CD4-positive, CD25-positive, alpha-beta regulatory T cell (primary cell): ENCODE results near the gene SEMA5A. TPM values are rescaled to one million over a fixed set of nuclear protein-coding genes. Genes with fewer than 3 reads are reported as not detected.

Experiments
- ATAC-seq, 2 donors: fragments of 150-1000 bp; cut with Tn5 transposase; one replicate each; pipeline ENCODE4 v1.10.0; 2021; ENCODE audit warnings: low read depth in 2 of 2, moderate number of reproducible peaks in 2 of 2, moderate library complexity in 1 of 2
- DNase-seq, 3 donors: peaks; one replicate each; pipeline versions ENCODE4 v3.0.0 to v3.0.0-alpha.2; 2012 to 2022; ENCODE audit warnings: mixed read lengths in 1 of 3
- H3K27ac ChIP-seq: one replicate; pipeline ENCODE4 v1.7.0; 2013; ENCODE audit warnings: mild to moderate bottlenecking, low read length; ENCODE audit not compliant: insufficient read depth, poor library complexity, severe bottlenecking
- H3K27me3 ChIP-seq: one replicate; pipeline ENCODE4 v1.7.0; 2013; ENCODE audit warnings: low read length; ENCODE audit not compliant: control insufficient read depth, insufficient read depth
- H3K36me3 ChIP-seq: one replicate; pipeline ENCODE4 v1.7.0; 2013; ENCODE audit warnings: mild to moderate bottlenecking, low read length, moderate library complexity; ENCODE audit not compliant: control insufficient read depth, insufficient read depth
- H3K4me1 ChIP-seq: 2 replicates; pipeline ENCODE4 v1.7.0; 2013; ENCODE audit warnings: mild to moderate bottlenecking, low read length; ENCODE audit not compliant: insufficient read depth, control insufficient read depth, poor library complexity, severe bottlenecking
- H3K4me3 ChIP-seq: one replicate; pipeline ENCODE4 v1.7.0; 2013; ENCODE audit warnings: low read depth, mild to moderate bottlenecking, low read length, moderate library complexity
- H3K9me3 ChIP-seq, 2 experiments: 1 replicate in 1 of 2; 2 replicates in 1 of 2; pipeline ENCODE4 v1.7.0; 2013; ENCODE audit warnings: low read length in 2 of 2, mild to moderate bottlenecking in 1 of 2, moderate library complexity in 1 of 2; ENCODE audit not compliant: control insufficient read depth in 2 of 2
- H3K27ac Mint-ChIP-seq, 3 donors: one replicate each; pipeline ENCODE4 v1.8.0; 2020 to 2022; ENCODE audit warnings: mild to moderate bottlenecking in 3 of 3, mixed read lengths in 3 of 3, moderate library complexity in 2 of 3
- H3K27me3 Mint-ChIP-seq: one replicate; pipeline ENCODE4 v1.8.0; 2022; ENCODE audit warnings: mild to moderate bottlenecking, mixed read lengths
- H3K36me3 Mint-ChIP-seq: one replicate; pipeline ENCODE4 v1.8.0; 2020; ENCODE audit warnings: mixed read lengths
- H3K4me1 Mint-ChIP-seq, 4 donors: one replicate each; pipeline ENCODE4 v1.8.0; 2020 to 2022; ENCODE audit warnings: mixed read lengths in 4 of 4, mild to moderate bottlenecking in 1 of 4
- H3K4me3 Mint-ChIP-seq, 4 donors: one replicate each; pipeline ENCODE4 v1.8.0; 2020 to 2022; ENCODE audit warnings: mild to moderate bottlenecking in 4 of 4, mixed read lengths in 4 of 4, moderate library complexity in 3 of 4
- H3K9me3 Mint-ChIP-seq, 7 donors: one replicate each; pipeline ENCODE4 v1.8.0; 2020 to 2022; ENCODE audit warnings: mixed read lengths in 7 of 7, mild to moderate bottlenecking in 3 of 7, moderate library complexity in 2 of 7
- polyA plus RNA-seq, 4 donors: library from polyadenylated mRNA; unstranded; fragments of 300-500 nt; fragmentation: Illumina TruSeq; gene quantifications; one replicate each; pipeline ENCODE4 v1.2.3, GENCODE V29; 2021
- total RNA-seq: library from RNA; stranded (reverse); gene quantifications from one replicate; pipeline ENCODE4 v1.2.3, GENCODE V29; 2022

SEMA5A gene
- total and polyA plus RNA-seq, 5 donors from 2014 or later: 0.22 to 2.8 (median 0.31) TPM; not detected in 2

DNA sequence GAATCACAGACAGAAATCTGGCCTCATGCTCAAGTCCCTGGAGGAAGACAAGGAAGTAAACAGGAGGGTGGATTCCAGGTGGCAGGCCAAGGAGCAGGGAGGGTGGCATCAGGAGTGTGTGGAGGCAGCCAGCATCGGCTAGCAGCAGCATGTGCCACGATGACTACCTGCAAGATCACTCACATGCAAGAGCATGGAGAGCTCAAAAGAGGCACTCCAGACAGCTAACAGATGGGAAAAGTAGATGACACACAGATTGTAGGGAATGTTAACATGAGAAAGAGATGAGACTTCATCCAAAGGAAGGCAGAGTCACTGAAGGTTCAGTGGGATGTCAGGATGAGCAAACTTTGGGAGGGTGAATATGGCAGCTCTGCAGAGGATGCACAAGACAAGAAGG is 104.3 kb downstream of the SEMA5A start:
- H3K27me3 Mint-ChIP-seq: no peaks in the 10 kb centered on the region
- Histone ChIP-seq H3K27me3 (no peaks in the 10 kb centered on the region), H3K27ac (no peak overlapping the region), H3K4me3 (no peak overlapping the region), H3K4me1 (no peaks in the 10 kb centered on the region), H3K9me3 (peaks cover 0 to 3% of the 10 kb centered on the region in 2 experiments), H3K36me3 (no peaks in the 10 kb centered on the region)
- no peaks in the 10 kb centered on the region for H3K4me1 Mint-ChIP-seq
- DNase-seq (no peak), ATAC-seq (no peak)
- no peaks in the 10 kb centered on the region for H3K36me3 Mint-ChIP-seq
- no peak overlapping the region for H3K27ac Mint-ChIP-seq
- H3K4me3 Mint-ChIP-seq: no peak overlapping the region
- peaks cover 3 to 11% (median 4%) of the 10 kb centered on the region in 7 donors for H3K9me3 Mint-ChIP-seq

GRCh38 chr5:9440517-9440916 is 105.4 kb downstream of the SEMA5A start:
- Mint-ChIP-seq H3K27me3 (no peaks in the 10 kb centered on the region), H3K27ac (no peak overlapping the region), H3K4me3 (no peak overlapping the region), H3K4me1 (no peaks in the 10 kb centered on the region), H3K36me3 (no peaks in the 10 kb centered on the region), H3K9me3 (peaks cover 3 to 14% (median 5%) of the 10 kb centered on the region in 7 donors)
- H3K4me1 ChIP-seq: no peaks in the 10 kb centered on the region
- DNase-seq (no peak), ATAC-seq (no peak)
- H3K9me3 ChIP-seq: peaks cover 0 to 3% of the 10 kb centered on the region in 2 experiments
- no peak overlapping the region for H3K4me3 ChIP-seq
- no peaks in the 10 kb centered on the region for H3K36me3 ChIP-seq
- no peak overlapping the region for H3K27ac ChIP-seq
- H3K27me3 ChIP-seq: no peaks in the 10 kb centered on the region

DNA sequence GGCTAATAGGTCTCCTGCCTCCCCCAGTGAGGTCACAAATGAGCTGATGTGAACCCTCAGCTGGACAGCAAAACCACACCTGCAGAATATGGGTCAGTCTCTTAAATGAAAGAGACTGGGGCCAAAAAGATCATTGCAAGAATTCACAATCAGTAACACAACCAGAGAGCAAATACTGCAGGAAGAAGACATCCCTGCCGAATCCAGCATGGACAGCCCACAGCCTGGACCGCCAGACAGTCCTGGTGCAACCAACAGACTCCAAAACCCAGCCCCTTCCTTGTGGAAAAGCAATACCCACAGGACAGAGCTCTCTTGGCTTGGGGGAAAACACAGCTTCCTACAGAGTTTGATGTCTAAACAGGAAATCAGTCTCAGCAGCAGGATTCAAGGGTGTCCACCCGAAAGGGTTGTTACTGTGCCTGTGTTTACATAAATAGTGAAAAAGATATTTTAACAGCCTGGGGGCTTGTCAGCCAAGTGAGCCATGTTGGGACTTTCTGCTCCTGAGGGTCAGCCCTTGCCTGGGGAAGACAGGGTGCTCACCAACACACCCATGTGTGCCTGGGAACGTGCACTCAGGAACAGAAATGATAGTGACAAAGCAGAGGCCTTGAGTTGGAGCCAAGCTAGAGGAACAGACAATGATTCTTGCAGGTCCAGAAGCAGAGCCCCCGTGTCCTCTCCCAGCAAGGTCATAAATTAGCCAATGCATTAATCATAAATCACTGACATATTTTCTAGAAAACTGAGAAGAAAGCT is 106.2 kb downstream of the SEMA5A start:
- Mint-ChIP-seq H3K27me3 (no peaks in the 10 kb centered on the region), H3K27ac (no peak overlapping the region), H3K4me3 (no peak overlapping the region), H3K36me3 (no peaks in the 10 kb centered on the region), H3K9me3 (peaks cover 3 to 14% (median 5%) of the 10 kb centered on the region in 7 donors), H3K4me1 (no peaks in the 10 kb centered on the region)
- H3K27me3 ChIP-seq: no peaks in the 10 kb centered on the region
- ATAC-seq: no peak
- H3K36me3 ChIP-seq: no peaks in the 10 kb centered on the region
- H3K4me3 ChIP-seq: no peak overlapping the region
- DNase-seq: no peak
- H3K4me1 ChIP-seq: no peaks in the 10 kb centered on the region
- peaks cover 0 to 3% of the 10 kb centered on the region in 2 experiments for H3K9me3 ChIP-seq
- H3K27ac ChIP-seq: no peak overlapping the region

DNA sequence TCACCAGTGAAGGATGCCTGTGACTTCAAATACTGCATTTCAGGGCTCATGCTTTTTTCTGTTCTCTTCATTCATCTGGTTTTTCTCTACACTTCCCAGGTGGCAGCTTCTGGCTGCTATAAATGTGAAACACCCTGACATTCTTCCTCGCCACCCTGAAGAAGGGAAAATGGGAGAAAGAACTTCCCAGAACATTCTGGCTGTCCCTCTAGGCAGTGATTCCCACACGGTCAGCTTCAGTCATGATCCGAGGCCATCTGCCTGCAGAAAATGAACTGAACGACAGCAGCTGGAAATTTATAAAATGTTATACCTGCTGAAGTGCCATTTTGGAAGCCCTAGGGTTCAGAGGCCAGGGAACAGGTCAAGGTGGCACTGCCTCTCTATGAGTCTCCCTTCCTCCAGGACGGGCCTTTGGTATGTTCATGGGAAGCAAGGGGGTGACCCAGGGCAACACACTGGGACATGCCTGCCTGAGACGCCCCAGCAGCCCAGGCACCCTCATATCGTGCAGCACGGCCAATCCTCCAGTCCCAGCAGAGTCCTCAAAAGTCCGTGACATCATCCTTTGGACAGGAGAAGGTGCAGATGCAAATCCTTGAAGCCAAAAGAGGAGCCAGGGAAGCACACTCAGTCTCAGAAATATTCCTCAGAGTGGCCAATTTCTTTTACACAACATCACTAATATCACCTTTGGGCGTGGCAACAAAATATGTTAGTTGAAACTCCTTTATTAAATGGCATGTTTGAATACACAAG is 107.1 kb downstream of the SEMA5A start:
- Histone ChIP-seq H3K4me3 (no peak overlapping the region), H3K4me1 (no peaks in the 10 kb centered on the region), H3K27ac (no peak overlapping the region), H3K36me3 (no peaks in the 10 kb centered on the region), H3K9me3 (peaks cover 0 to 3% of the 10 kb centered on the region in 2 experiments), H3K27me3 (no peaks in the 10 kb centered on the region)
- Mint-ChIP-seq H3K27me3 (no peaks in the 10 kb centered on the region), H3K27ac (no peak overlapping the region), H3K4me3 (no peak overlapping the region), H3K36me3 (no peaks in the 10 kb centered on the region), H3K9me3 (peaks cover 0 to 9% (median 4%) of the 10 kb centered on the region in 7 donors), H3K4me1 (no peaks in the 10 kb centered on the region)
- ATAC-seq (no peak), DNase-seq (no peak)

DNA sequence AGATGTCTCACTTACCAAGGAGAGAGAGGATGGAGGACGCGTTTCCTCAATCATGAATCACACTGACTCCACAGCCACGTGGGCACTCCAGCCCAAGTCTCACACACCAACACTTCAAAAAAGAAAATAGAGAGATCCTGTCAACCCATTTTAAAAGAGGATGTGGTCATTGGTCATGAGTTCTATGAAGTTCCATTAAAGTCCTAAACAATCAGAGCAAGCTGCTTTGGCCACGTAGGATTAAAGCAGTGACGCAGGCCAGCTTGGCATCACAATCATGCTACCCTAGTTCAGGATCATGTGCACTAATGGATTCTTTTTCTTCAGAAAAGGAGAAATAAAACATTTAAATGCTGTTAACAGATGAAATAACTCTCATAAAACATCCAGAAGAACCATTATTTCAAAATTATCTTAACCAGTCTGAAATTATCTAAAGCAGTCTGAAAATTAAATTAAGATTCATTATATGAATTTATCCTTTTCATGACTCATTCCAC is 108.1 kb downstream of the SEMA5A start:
- H3K27ac ChIP-seq: no peak overlapping the region
- ATAC-seq: no peak
- no peaks in the 10 kb centered on the region for H3K36me3 Mint-ChIP-seq
- H3K27me3 ChIP-seq: no peaks in the 10 kb centered on the region
- no peak overlapping the region for H3K4me3 ChIP-seq
- no peak overlapping the region for H3K4me3 Mint-ChIP-seq
- DNase-seq: no peak
- peaks cover 0 to 7% (median 4%) of the 10 kb centered on the region in 7 donors for H3K9me3 Mint-ChIP-seq
- H3K36me3 ChIP-seq: no peaks in the 10 kb centered on the region
- H3K9me3 ChIP-seq: peaks cover 0 to 3% of the 10 kb centered on the region in 2 experiments
- no peaks in the 10 kb centered on the region for H3K4me1 Mint-ChIP-seq
- no peaks in the 10 kb centered on the region for H3K4me1 ChIP-seq
- no peak overlapping the region for H3K27ac Mint-ChIP-seq
- no peaks in the 10 kb centered on the region for H3K27me3 Mint-ChIP-seq

DNA sequence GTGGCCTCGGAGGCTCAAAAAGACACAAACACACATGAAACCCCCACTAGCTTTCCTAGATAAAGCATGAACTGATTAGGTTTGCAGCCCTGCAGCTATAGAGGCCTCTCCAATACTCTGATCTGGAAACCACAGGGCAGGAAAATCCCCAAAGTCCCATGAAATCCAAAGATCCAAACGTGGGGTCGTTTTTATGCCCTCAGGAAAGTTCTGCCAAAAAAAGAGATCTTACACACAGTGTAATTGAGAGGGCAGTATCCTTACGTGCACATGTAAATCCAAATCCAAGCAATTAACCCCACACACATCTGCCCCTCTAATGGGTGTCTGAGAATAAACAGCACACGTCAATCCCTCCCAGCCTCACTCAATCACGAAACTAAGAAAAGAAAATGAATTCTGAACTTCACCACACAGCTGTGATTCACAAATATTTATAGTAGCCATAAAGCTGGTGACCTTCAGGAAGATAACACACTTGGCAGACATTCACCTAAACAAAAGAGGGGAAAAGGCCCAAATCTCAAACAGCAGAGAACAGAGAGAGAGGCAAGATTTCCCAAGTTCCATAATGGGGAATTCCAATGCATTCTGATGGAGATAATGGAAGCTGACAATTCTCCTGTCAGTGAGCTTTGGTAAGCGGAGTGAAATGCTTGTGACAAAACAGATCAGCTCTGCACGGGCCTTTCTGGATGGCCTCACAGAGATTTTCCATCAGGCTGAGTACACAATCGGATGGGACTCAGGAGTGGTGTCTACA is 114.2 kb downstream of the SEMA5A start:
- no peak overlapping the region for H3K4me3 ChIP-seq
- no peaks in the 10 kb centered on the region for H3K9me3 ChIP-seq
- no peak overlapping the region for H3K27ac ChIP-seq
- DNase-seq (no peak), ATAC-seq (no peak)
- no peak overlapping the region for H3K4me3 Mint-ChIP-seq
- no peak overlapping the region for H3K27ac Mint-ChIP-seq
- no peaks in the 10 kb centered on the region for H3K4me1 ChIP-seq
- H3K36me3 ChIP-seq: no peaks in the 10 kb centered on the region
- no peaks in the 10 kb centered on the region for H3K4me1 Mint-ChIP-seq
- H3K36me3 Mint-ChIP-seq: no peaks in the 10 kb centered on the region
- H3K9me3 Mint-ChIP-seq: peaks cover 0 to 5% (median 2%) of the 10 kb centered on the region in 7 donors
- no peaks in the 10 kb centered on the region for H3K27me3 Mint-ChIP-seq
- no peaks in the 10 kb centered on the region for H3K27me3 ChIP-seq

DNA sequence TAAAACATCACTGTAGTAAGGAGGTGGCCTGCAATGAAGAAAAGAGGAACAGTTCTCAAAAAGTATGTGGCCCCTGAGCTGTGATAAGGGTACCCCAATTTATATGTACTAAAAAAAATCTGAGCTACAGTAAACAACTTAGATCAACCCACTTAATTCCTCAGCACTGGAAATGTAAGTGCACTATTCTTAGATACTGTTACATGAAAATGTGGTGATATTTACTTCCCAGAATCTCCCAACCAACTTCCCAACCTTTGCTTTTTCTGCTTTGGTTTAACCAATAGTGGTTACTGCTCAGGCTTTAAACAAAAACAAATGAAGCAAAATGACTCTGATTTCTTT is 114.8 kb downstream of the SEMA5A start:
- Histone ChIP-seq H3K27ac (no peak overlapping the region), H3K9me3 (no peaks in the 10 kb centered on the region), H3K4me3 (no peak overlapping the region), H3K36me3 (no peaks in the 10 kb centered on the region), H3K4me1 (no peaks in the 10 kb centered on the region), H3K27me3 (no peaks in the 10 kb centered on the region)
- H3K27ac Mint-ChIP-seq: no peak overlapping the region
- peaks cover 0 to 5% (median 2%) of the 10 kb centered on the region in 7 donors for H3K9me3 Mint-ChIP-seq
- no peaks in the 10 kb centered on the region for H3K36me3 Mint-ChIP-seq
- no peak for DNase-seq
- no peak overlapping the region for H3K4me3 Mint-ChIP-seq
- no peaks in the 10 kb centered on the region for H3K27me3 Mint-ChIP-seq
- ATAC-seq: no peak
- no peaks in the 10 kb centered on the region for H3K4me1 Mint-ChIP-seq
